ENCODE measurements around the gene SETBP1.
A peak's percentile ranks its signal among the peaks of the same experiment; 100 is the strongest.

SETBP1 gene

GRCh38 chr18:44813586-44813985 is 132.9 kb downstream of the SETBP1 start:
- TF ChIP-seq EZH2phosphoT487 (IDR thresholded peaks at IDR 0.05; ENCODE audit: borderline replicate concordance, low read length) (no peak), CTCF (IDR thresholded peaks at IDR 0.05; ENCODE audit: low read depth, low read length, poor library complexity, severe bottlenecking) (no peak)
- no peaks in the 10 kb centered on the region for H3K9me3 ChIP-seq (ENCODE audit: control insufficient read depth, insufficient read depth, low read length)
- H3K27me3 ChIP-seq (ENCODE audit: control insufficient read depth, low read length), result no peaks in the 10 kb centered on the region
- no peaks in the 10 kb centered on the region for H3K36me3 ChIP-seq (ENCODE audit: control insufficient read depth, low read length)
- H4K20me1 ChIP-seq (ENCODE audit: control insufficient read depth, insufficient read depth, low read depth, low read length), result no peaks in the 10 kb centered on the region
- no peak overlapping the region for H3K27ac ChIP-seq (ENCODE audit: low read depth, low read length)
- H3K9me2 ChIP-seq (replicated peaks; ENCODE audit: control insufficient read depth, low read length), result no peaks in the 10 kb centered on the region
- peaks cover 2% of the 10 kb centered on the region; the same call in 1 of the 2 replicates for H3F3A ChIP-seq (ENCODE audit: control insufficient read depth, insufficient read depth)
- no peak overlapping the region for H3K4me3 ChIP-seq (ENCODE audit: low read length)
- H3K4me2 ChIP-seq (ENCODE audit: low read length), result no peak overlapping the region
- no peaks in the 10 kb centered on the region for H3K79me2 ChIP-seq (ENCODE audit: control insufficient read depth, low read length)
- H3K4me1 ChIP-seq (ENCODE audit: control insufficient read depth, low read length), result peaks cover 32% of the 10 kb centered on the region

- no peak for TF ChIP-seq CTCF (IDR thresholded peaks at IDR 0.05; ENCODE audit: low read depth, low read length, poor library complexity, severe bottlenecking)
- TF ChIP-seq EZH2phosphoT487 (IDR thresholded peaks at IDR 0.05; ENCODE audit: borderline replicate concordance, low read length), result no peak
- Histone ChIP-seq H3K36me3 (ENCODE audit: control insufficient read depth, low read length) (no peaks in the 10 kb centered on the region), H3K9me2 (replicated peaks; ENCODE audit: control insufficient read depth, low read length) (no peaks in the 10 kb centered on the region), H3K79me2 (ENCODE audit: control insufficient read depth, low read length) (no peaks in the 10 kb centered on the region), H4K20me1 (ENCODE audit: control insufficient read depth, insufficient read depth, low read depth, low read length) (no peaks in the 10 kb centered on the region), H3K4me1 (ENCODE audit: control insufficient read depth, low read length) (peaks cover 44% of the 10 kb centered on the region), H3K4me3 (ENCODE audit: low read length) (no peak overlapping the region), H3K27ac (ENCODE audit: low read depth, low read length) (no peak overlapping the region), H3K27me3 (ENCODE audit: control insufficient read depth, low read length) (no peaks in the 10 kb centered on the region), H3K4me2 (ENCODE audit: low read length) (no peak overlapping the region), H3K9me3 (ENCODE audit: control insufficient read depth, insufficient read depth, low read length) (no peaks in the 10 kb centered on the region), H3F3A (ENCODE audit: control insufficient read depth, insufficient read depth) (peaks cover 2% of the 10 kb centered on the region; the same call in 1 of the 2 replicates)
Measured at GRCh38 chr18:44815108-44815507, 134.4 kb downstream of the SETBP1 start.

DNA sequence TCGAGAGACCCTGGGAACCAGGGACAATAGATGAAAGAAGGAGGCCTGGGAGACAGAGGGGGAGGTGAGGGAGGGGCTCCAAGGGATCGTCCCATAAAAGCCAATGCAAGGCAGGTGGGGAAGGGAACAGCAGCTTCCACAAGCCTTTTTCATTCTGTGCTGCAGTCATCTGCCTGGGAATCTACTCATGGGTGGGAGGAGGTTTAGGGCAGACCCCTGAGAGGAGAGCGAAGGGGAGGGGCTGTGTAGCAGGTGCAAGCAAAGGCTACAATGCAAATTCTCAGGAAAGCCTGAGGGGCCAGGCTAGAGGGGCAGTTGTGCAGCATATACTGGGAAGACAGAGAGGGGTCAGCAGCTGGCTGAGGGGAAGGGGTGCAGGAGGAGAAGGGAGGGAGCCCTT is 135.4 kb downstream of the SETBP1 start:
- Histone ChIP-seq H3K4me2 (ENCODE audit: low read length) (peak overlapping the region; percentile 10; the same call in 1 of the 2 replicates), H3K36me3 (ENCODE audit: control insufficient read depth, low read length) (no peaks in the 10 kb centered on the region), H4K20me1 (ENCODE audit: control insufficient read depth, insufficient read depth, low read depth, low read length) (no peaks in the 10 kb centered on the region), H3K79me2 (ENCODE audit: control insufficient read depth, low read length) (no peaks in the 10 kb centered on the region), H3K4me1 (ENCODE audit: control insufficient read depth, low read length) (peaks cover 44% of the 10 kb centered on the region), H3K9me2 (replicated peaks; ENCODE audit: control insufficient read depth, low read length) (no peaks in the 10 kb centered on the region), H3K4me3 (ENCODE audit: low read length) (no peak overlapping the region), H3F3A (ENCODE audit: control insufficient read depth, insufficient read depth) (peaks cover 2% of the 10 kb centered on the region; the same call in 1 of the 2 replicates), H3K9me3 (ENCODE audit: control insufficient read depth, insufficient read depth, low read length) (no peaks in the 10 kb centered on the region), H3K27me3 (ENCODE audit: control insufficient read depth, low read length) (no peaks in the 10 kb centered on the region), H3K27ac (ENCODE audit: low read depth, low read length) (no peak overlapping the region)
- TF ChIP-seq CTCF (IDR thresholded peaks at IDR 0.05; ENCODE audit: low read depth, low read length, poor library complexity, severe bottlenecking), result no peak
- no peak for TF ChIP-seq EZH2phosphoT487 (IDR thresholded peaks at IDR 0.05; ENCODE audit: borderline replicate concordance, low read length)
